OCI-LY1 (cell line): ENCODE data around the gene SPATA21.
"Not testable (repeated sequence)": the region's sequence is repeated elsewhere in the genome, so short reads cannot be mapped to it uniquely, and the experiment has no call there.

ENCODE experiments used
- H2AFZ ChIP-seq: fragments of 200-600 bp; sonication (generic), shearing (Covaris generic); 2 replicates; pipeline ENCODE4 v1.6.0; 2014; ENCODE audit warnings: antibody characterized with exemption, mild to moderate bottlenecking, low read length
- H3F3A ChIP-seq: fragments of 200-600 bp; sonication (generic), shearing (Covaris generic); 2 replicates; pipeline ENCODE4 v1.6.0; 2014; ENCODE audit warnings: mild to moderate bottlenecking, antibody characterized with exemption, low read length, moderate library complexity; ENCODE audit not compliant: insufficient read depth
- H3K27ac ChIP-seq: fragments of 200-600 bp; sonication (generic); 2 replicates; pipeline ENCODE4 v1.5.1; 2014; ENCODE audit warnings: low read length, mixed run types, mild to moderate bottlenecking, low read depth; ENCODE audit not compliant: poor library complexity, severe bottlenecking
- H3K27me3 ChIP-seq: fragments of 200-600 bp; sonication (generic); 2 replicates; pipeline ENCODE4 v1.6.0; 2014; ENCODE audit warnings: antibody characterized with exemption, mild to moderate bottlenecking, low read length, moderate library complexity; ENCODE audit not compliant: insufficient read depth
- H3K36me3 ChIP-seq: fragments of 200-600 bp; sonication (generic); 2 replicates; pipeline ENCODE4 v1.6.1; 2014; ENCODE audit warnings: mild to moderate bottlenecking, antibody characterized with exemption, low read length, moderate library complexity, mixed read lengths; ENCODE audit not compliant: insufficient read depth
- H3K4me1 ChIP-seq: fragments of 200-600 bp; sonication (generic); 2 replicates; pipeline ENCODE4 v1.5.1; 2014; ENCODE audit warnings: mild to moderate bottlenecking, low read length, moderate library complexity; ENCODE audit not compliant: insufficient read depth, severe bottlenecking
- H3K4me2 ChIP-seq: fragments of 200-600 bp; sonication (generic), shearing (Covaris generic); 2 replicates; pipeline ENCODE4 v1.6.1; 2014; ENCODE audit warnings: low read length
- H3K4me3 ChIP-seq: fragments of 200-600 bp; sonication (generic); 2 replicates; pipeline ENCODE4 v1.5.1; 2014; ENCODE audit warnings: low read length, low read depth, mild to moderate bottlenecking, mixed read lengths; ENCODE audit not compliant: poor library complexity, severe bottlenecking
- H3K79me2 ChIP-seq: fragments of 200-600 bp; shearing (Covaris generic); 2 replicates; pipeline ENCODE4 v1.6.1; 2016; ENCODE audit warnings: mixed run types, low read length, mixed read lengths; ENCODE audit not compliant: insufficient read depth
- H3K9ac ChIP-seq: fragments of 200-600 bp; sonication (generic), shearing (Covaris generic); 2 replicates; pipeline ENCODE4 v1.6.1; 2014; ENCODE audit warnings: mild to moderate bottlenecking, low read length, mixed read lengths
- H3K9me2 ChIP-seq: fragments of 200-600 bp; sonication (generic), shearing (Covaris generic); 2 replicates; pipeline ENCODE4 v1.6.1; 2014; ENCODE audit warnings: low read depth, mild to moderate bottlenecking, low read length, mixed read lengths
- H3K9me3 ChIP-seq: fragments of 200-600 bp; shearing (Covaris generic); 2 replicates; pipeline ENCODE4 v1.6.1; 2014; ENCODE audit warnings: low read length, mixed read lengths
- H4K20me1 ChIP-seq: fragments of 200-600 bp; sonication (generic), shearing (Covaris generic); 2 replicates; pipeline ENCODE4 v1.6.0; 2016; ENCODE audit warnings: mild to moderate bottlenecking, low read length; ENCODE audit not compliant: insufficient read depth
- EZH2 ChIP-seq: fragments of 200-600 bp; sonication (generic), shearing (Covaris generic); IDR thresholded peaks from 2 replicates; pipeline ENCODE4 v1.8.0; 2017; ENCODE audit warnings: borderline replicate concordance, mixed run types, mild to moderate bottlenecking, antibody characterized with exemption, low read length, moderate library complexity, mixed read lengths
- TF ChIP-seq, protein P1 (sequence below): fragments of 200-600 bp; sonication (generic), shearing (Covaris generic); IDR thresholded peaks from 2 replicates; pipeline ENCODE4 v1.5.1; 2017; ENCODE audit warnings: mild to moderate bottlenecking, antibody characterized with exemption, low read length, moderate library complexity, mixed read lengths

The SPATA21 gene

DNA sequence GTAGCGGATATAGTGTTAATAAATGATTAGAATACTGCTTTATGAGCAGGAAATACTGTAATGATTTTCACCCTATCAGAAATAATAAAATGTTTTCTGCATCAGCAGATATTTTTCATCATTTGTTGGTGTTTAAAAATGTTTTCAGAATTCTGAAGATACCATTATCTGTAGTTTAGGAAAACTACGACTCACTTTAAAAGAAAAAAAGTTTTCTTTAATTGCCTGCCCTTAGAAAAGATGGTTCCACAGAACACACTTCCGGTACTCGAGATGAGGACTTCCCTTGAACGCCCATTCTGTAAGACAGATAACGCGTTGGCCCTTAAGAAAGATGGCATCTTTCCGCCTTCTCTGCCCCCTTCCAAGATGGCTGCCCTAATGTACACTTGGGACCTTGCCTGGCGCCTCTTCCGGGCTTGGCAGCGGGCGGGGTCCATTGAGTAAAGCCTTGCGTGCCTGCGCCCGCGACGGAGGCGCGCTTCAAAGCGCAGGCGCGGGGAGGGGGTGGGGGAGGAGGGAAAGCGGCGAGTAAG is 70.4 kb downstream of the SPATA21 start, which contains the start of gene SZRD1:
Gene SZRD1, plus strand, starts transcription at position 521 of the 536 bp plus-strand sequence. CDS start 16 bp downstream, outside the sequence.
- H3K9me3 ChIP-seq, result no peaks in the 10 kb centered on the region
- peak within 1 kb of the TSS; percentile 95 for H2AFZ ChIP-seq
- peak within 1 kb of the TSS; percentile 92 for H3K9ac ChIP-seq
- peak within 1 kb of the TSS; percentile 55 for H3K27ac ChIP-seq
- H3K27me3 ChIP-seq, result no peaks in the 10 kb centered on the region
- H3K36me3 ChIP-seq, result no peaks in the 10 kb centered on the region
- H3K4me2 ChIP-seq, result peak within 1 kb of the TSS; percentile 70
- H3K4me1 ChIP-seq, result peaks cover 31% of the 10 kb centered on the region
- H3K79me2 ChIP-seq, result peaks cover 43% of the 10 kb centered on the region
- no peaks in the 10 kb centered on the region for H3F3A ChIP-seq
- no peaks in the 10 kb centered on the region for H4K20me1 ChIP-seq
- H3K4me3 ChIP-seq, result peak within 1 kb of the TSS; percentile 90
- no peaks in the 10 kb centered on the region for H3K9me2 ChIP-seq
- TF ChIP-seq, protein P1, sequence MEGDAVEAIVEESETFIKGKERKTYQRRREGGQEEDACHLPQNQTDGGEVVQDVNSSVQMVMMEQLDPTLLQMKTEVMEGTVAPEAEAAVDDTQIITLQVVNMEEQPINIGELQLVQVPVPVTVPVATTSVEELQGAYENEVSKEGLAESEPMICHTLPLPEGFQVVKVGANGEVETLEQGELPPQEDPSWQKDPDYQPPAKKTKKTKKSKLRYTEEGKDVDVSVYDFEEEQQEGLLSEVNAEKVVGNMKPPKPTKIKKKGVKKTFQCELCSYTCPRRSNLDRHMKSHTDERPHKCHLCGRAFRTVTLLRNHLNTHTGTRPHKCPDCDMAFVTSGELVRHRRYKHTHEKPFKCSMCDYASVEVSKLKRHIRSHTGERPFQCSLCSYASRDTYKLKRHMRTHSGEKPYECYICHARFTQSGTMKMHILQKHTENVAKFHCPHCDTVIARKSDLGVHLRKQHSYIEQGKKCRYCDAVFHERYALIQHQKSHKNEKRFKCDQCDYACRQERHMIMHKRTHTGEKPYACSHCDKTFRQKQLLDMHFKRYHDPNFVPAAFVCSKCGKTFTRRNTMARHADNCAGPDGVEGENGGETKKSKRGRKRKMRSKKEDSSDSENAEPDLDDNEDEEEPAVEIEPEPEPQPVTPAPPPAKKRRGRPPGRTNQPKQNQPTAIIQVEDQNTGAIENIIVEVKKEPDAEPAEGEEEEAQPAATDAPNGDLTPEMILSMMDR, result no peak
- no peak for TF ChIP-seq EZH2

DNA sequence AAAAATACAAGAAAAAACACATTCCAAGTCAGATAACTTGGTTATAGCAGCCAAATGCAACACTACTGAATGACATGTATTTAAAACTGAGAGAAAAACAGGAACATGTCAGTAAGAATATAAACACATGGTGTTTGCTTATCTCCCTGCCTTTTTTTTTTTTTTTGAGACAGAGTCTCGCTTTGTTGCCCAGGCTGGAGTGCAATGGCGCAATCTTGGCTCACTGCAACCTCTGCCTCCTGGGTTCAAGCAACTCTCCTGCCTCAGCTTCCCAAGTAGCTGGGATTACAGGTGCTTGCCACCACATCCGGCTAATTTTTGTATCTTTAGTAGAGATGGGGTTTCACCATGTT is 72.1 kb downstream of the SPATA21 start:
- H3K4me2 ChIP-seq, H3K27me3 ChIP-seq, H3K9ac ChIP-seq, H2AFZ ChIP-seq, H4K20me1 ChIP-seq, H3K4me3 ChIP-seq, H3K27ac ChIP-seq, H3K9me3 ChIP-seq, H3F3A ChIP-seq, H3K36me3 ChIP-seq, H3K9me2 ChIP-seq: not testable (repeated sequence)
- Histone ChIP-seq H3K79me2 (peaks cover 26% of the 10 kb centered on the region), H3K4me1 (peaks cover 31% of the 10 kb centered on the region)

DNA sequence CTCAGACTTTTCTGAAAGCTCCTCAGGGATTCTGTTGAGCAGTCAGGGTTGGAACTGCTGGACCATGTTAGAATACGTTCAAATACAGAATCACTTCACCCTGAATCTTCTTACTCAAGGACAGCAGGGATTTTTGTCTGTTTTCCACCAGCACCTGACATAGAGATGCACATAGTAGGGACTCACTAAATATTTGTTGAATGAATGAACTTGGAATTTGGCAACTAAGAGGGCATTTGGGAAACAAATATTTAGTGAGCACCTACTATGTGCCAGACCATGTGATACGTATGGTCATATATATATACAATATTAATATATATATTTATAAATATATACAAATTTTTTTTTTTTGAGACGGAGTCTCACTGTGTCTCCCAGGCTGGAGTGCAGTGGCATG is 80.4 kb downstream of the SPATA21 start:
- no peak overlapping the region for H3K27ac ChIP-seq
- H3K4me3 ChIP-seq, result no peak overlapping the region
- peaks cover 12% of the 10 kb centered on the region for H3K4me1 ChIP-seq
- H2AFZ ChIP-seq, result no peak overlapping the region
- no peaks in the 10 kb centered on the region for H3K79me2 ChIP-seq
- H4K20me1 ChIP-seq, result no peaks in the 10 kb centered on the region
- no peaks in the 10 kb centered on the region for H3K9me3 ChIP-seq
- no peak overlapping the region for H3K9ac ChIP-seq
- no peak for TF ChIP-seq EZH2
- TF ChIP-seq, protein P1, result no peak
- H3K27me3 ChIP-seq, result no peaks in the 10 kb centered on the region
- no peaks in the 10 kb centered on the region for H3K9me2 ChIP-seq
- H3K4me2 ChIP-seq, result no peak overlapping the region
- no peaks in the 10 kb centered on the region for H3K36me3 ChIP-seq
- no peaks in the 10 kb centered on the region for H3F3A ChIP-seq

DNA sequence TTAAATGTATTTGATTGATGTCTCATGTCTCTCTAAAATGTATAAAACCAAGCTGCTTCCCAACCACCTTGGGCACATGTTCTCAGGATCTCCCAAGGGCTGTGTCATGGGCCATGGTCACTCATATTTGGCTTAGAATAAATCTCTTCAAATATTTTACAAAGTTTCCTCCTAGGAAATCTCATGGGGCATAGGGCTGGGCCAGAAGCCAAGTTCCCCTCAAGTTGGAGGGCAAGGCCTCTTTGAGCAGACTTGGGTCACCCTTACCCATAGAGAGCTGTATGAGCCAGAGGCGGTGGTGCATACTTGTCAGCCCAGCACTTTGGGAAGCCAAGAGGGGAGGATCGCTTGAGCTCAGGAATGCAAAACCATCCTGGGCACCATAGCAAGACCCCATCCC is 82.6 kb downstream of the SPATA21 start:
- Histone ChIP-seq H4K20me1 (no peaks in the 10 kb centered on the region), H3K36me3 (no peaks in the 10 kb centered on the region), H3K27me3 (no peaks in the 10 kb centered on the region), H3K79me2 (peaks cover 21% of the 10 kb centered on the region), H3K4me1 (peaks cover 29% of the 10 kb centered on the region), H3K9ac (no peak overlapping the region), H2AFZ (no peak overlapping the region), H3K4me3 (no peak overlapping the region), H3F3A (no peaks in the 10 kb centered on the region), H3K9me3 (no peaks in the 10 kb centered on the region), H3K4me2 (no peak overlapping the region), H3K27ac (no peak overlapping the region), H3K9me2 (no peaks in the 10 kb centered on the region)
- TF ChIP-seq, protein P1, result no peak
- TF ChIP-seq EZH2, result no peak
